NK-92 treated with Interleukin-12 subunit alpha and Interleukin-12 subunit beta, amount 100 ng/mL, for 24 hours (cell line): Measurements from ENCODE around the gene KDM2A.

Source experiments
- DNase-seq: peaks from one replicate; lab custom pipeline; 2025; lab: John Stamatoyannopoulos, UW

KDM2A gene

DNA sequence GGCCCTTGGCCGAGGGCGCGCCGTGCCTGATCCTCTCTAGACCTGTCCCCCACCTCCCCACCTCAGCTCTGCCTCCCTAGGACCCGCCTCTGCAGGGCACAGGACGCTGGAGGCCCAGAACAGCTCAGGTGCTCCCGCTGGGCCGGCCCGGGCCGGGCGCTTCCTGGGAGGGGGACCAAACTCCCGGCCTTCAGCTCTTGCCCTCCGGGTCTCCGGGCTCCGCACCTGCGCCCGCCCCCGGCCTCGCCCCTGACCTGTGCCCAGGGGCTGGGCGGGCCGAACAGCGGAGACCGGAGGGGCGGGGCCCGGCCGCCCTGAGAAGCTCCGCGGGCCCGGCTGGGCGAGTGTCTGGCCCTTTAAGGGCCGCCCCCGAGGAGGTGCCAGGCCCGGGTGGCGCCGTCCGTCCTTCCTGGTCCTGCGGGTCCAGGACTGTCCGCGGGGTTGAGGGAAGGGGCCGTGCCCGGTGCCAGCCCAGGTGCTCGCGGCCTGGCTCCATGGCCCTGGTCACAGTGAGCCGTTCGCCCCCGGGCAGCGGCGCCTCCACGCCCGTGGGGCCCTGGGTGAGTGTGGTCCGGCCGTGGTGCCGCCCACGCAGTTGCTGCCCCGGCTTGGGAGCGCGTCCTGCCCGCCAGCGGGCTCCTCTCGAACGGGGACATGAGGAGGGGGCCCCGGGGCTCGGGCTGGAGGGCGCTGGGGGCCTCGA, 184.2 kb downstream of the KDM2A start, which contains the start of gene SSH3:
SSH3 (plus strand) TSS at position 399 of the 703 bp plus-strand sequence; CDS start at position 495, 96 bp downstream.
- no peak for DNase-seq

DNA sequence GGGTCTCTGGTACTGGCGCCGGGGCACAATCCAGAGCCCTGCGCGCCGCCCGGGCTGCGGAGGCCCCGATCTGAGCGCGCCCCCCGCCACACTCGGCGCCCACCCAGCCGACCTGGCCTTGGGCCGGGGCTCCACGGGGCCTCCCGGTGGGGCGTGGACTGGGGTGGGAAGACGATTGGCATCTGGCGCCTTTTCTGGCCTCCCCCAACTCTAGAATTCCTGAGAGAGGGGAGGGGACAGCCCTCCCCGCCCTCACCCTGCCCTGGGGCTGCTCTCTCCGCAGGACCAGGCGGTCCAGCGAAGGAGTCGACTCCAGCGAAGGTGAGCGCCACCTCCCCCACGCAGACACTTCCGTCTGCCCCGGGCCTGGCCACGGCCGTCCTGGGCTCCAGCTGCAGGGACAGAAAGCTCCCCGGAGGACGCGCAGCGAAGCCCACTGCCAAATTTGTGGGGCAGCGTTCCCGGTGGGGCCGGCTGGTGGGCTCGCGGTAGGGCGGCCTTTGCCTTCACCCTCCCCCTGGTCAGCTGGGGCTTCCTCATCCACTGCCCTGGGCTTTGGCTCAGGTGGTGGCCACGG, 184.9 kb downstream of the KDM2A start:
- no peak for DNase-seq

DNA sequence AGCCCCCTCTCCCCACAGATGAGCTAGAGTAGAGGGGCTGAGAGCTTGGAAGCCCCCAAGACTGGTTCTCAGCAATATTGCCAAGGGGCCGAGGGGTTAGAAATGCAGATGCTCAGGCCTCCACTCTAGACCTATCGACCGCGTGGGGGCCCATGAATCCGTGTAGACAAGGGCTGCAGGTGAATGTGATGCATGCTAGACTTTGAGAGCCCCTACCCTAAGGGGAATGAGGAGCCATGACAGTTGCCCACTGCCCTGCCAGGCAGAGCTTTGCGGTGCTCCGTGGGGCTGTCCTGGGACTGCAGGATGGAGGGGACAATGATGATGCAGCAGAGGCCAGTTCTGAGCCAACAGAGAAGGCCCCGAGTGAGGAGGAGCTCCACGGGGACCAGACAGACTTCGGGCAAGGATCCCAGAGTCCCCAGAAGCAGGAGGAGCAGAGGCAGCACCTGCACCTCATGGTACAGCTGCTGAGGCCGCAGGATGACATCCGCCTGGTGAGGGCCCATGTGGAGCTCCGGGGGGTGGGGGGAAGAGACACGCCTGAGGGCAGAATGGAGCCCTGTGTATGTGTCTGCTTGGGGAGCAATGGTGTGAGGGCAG, 185.5 kb downstream of the KDM2A start:
- no peak for DNase-seq

DNA sequence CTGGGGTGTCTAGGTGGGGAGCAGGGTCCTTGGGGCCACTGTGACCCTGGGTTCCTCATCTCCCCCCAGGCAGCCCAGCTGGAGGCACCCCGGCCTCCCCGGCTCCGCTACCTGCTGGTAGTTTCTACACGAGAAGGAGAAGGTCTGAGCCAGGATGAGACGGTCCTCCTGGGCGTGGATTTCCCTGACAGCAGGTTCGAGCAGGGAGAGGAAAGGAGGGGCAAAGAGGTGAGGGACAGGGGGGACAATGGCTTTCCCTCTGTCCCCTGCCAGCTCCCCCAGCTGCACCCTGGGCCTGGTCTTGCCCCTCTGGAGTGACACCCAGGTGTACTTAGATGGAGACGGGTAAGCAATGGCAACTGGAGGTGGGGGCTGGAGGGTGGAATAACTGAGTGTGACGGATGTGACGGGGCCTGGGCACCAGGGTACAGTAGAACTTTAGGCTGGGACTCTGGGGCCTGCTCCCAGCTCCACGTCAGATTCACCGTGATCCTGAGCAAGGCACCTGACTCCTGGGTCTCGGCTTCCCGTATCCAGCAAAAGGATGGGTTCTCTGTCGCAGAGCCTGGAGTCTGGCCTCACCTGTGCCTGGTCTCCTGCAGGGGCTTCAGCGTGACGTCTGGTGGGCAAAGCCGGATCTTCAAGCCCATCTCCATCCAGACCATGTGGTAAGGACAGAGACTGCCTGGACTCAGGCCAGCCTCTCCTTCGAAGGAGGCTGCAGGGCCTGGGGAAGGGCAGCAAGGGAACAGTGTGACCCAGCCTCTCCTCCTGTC, 187.9 kb downstream of the KDM2A start:
- no peak for DNase-seq

DNA sequence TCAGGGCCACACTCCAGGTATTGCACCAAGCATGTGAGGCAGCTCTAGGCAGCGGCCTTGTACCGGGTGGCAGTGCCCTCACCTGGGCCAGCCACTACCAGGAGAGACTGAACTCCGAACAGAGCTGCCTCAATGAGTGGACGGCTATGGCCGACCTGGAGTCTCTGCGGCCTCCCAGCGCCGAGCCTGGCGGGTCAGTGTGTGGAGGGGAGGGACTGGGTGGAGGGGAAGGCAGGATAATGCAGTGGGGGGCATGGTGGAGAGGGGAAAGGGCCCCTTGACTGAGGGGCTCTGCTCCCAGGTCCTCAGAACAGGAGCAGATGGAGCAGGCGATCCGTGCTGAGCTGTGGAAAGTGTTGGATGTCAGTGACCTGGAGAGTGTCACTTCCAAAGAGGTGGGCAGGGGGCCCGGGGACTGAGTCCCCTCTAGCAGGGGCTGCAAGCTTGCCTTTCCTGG, 188.5 kb downstream of the KDM2A start:
- DNase-seq = no peak
